SK-N-SH treated with all-trans-retinoic acid at 6 μM for 48 hours (cell line): ENCODE data around the gene FUBP1.

ENCODE experiments used
- ARNTL ChIP-seq: fragments of 450-650 bp; formaldehyde crosslinking; IDR thresholded peaks from 2 replicates; pipeline ENCODE4 v1.5.0; 2020; ENCODE audit warnings: low read depth, mild to moderate bottlenecking, moderate library complexity, borderline replicate concordance
- PATZ1 ChIP-seq: fragments of 250-450 bp; sonication (Bioruptor Pico); IDR thresholded peaks from 2 replicates; pipeline ENCODE4 v1.8.0; 2020; ENCODE audit warnings: mild to moderate bottlenecking, moderate library complexity, borderline replicate concordance
- TOX ChIP-seq: fragments of 250-450 bp; sonication (Bioruptor Pico); IDR thresholded peaks from 2 replicates; pipeline ENCODE4 v1.8.0; 2021; ENCODE audit warnings: mild to moderate bottlenecking, moderate library complexity, borderline replicate concordance
- TSHZ2 ChIP-seq: fragments of 250-450 bp; sonication (Bioruptor Pico); IDR thresholded peaks from 2 replicates; pipeline ENCODE4 v1.5.0; 2020; ENCODE audit warnings: mild to moderate bottlenecking, moderate library complexity
- ZFP30 ChIP-seq: fragments of 450-650 bp; formaldehyde crosslinking; IDR thresholded peaks from 2 replicates; pipeline ENCODE4 v1.5.0; 2022; ENCODE audit warnings: mild to moderate bottlenecking, moderate library complexity
- ZNF70 ChIP-seq: fragments of 450-650 bp; formaldehyde crosslinking; IDR thresholded peaks from 2 replicates; pipeline ENCODE4 v1.5.0; 2020; ENCODE audit warnings: mild to moderate bottlenecking, moderate library complexity

GRCh38 chr1:77987919-77988318, 9.0 kb upstream of the FUBP1 start:
- TF ChIP-seq ARNTL (CRISPR knock-in tag) (no peak), TOX (CRISPR knock-in tag) (no peak), TSHZ2 (CRISPR knock-in tag) (no peak), ZFP30 (CRISPR knock-in tag) (no peak), PATZ1 (CRISPR knock-in tag) (no peak), ZNF70 (CRISPR knock-in tag) (no peak)
